GM18526 (cell line): Measurements from ENCODE around the gene NCSTN.

Experiments
- POLR2A ChIP-seq: IDR thresholded peaks from 3 replicates; pipeline ENCODE4 v1.6.1; 2011; ENCODE audit not compliant: insufficient read length; ENCODE audit errors: extremely low read depth

NCSTN gene

GRCh38 chr1:160342526-160342925 lies 657 bp upstream of the NCSTN start:
- TF ChIP-seq POLR2A: no peak

GRCh38 chr1:160344241-160344640 lies 1.1 kb downstream of the NCSTN start:
- TF ChIP-seq POLR2A: no peak

GRCh38 chr1:160344936-160345335 lies 1.8 kb downstream of the NCSTN start:
- TF ChIP-seq POLR2A: no peak

- no peak for TF ChIP-seq POLR2A
Measured at GRCh38 chr1:160346463-160346862, 3.3 kb downstream of the NCSTN start.

GRCh38 chr1:160346958-160347357 lies 3.8 kb downstream of the NCSTN start:
- TF ChIP-seq POLR2A: no peak

- no peak for TF ChIP-seq POLR2A
Measured at GRCh38 chr1:160351629-160352028, 8.4 kb downstream of the NCSTN start.

GRCh38 chr1:160352555-160352954 lies 9.4 kb downstream of the NCSTN start:
- no peak for TF ChIP-seq POLR2A

- no peak for TF ChIP-seq POLR2A
Measured at GRCh38 chr1:160353223-160353622, 10.0 kb downstream of the NCSTN start.

GRCh38 chr1:160354388-160354985 lies 11.3 kb downstream of the NCSTN start:
- TF ChIP-seq POLR2A: no peak

- TF ChIP-seq POLR2A: no peak
Measured at GRCh38 chr1:160357286-160358002, 14.3 kb downstream of the NCSTN start.

GRCh38 chr1:160358073-160358472 lies 14.9 kb downstream of the NCSTN start:
- TF ChIP-seq POLR2A: no peak

GRCh38 chr1:160359559-160360226 lies 16.5 kb downstream of the NCSTN start:
- TF ChIP-seq POLR2A: no peak

- no peak for TF ChIP-seq POLR2A
Measured at GRCh38 chr1:160360227-160360695, 17.1 kb downstream of the NCSTN start.

- no peak for TF ChIP-seq POLR2A
Measured at GRCh38 chr1:160361199-160361598, 18.0 kb downstream of the NCSTN start.

- TF ChIP-seq POLR2A: no peak
Measured at GRCh38 chr1:160361814-160362167, 18.6 kb downstream of the NCSTN start.

- TF ChIP-seq POLR2A: no peak
Measured at GRCh38 chr1:160362168-160362957, 19.2 kb downstream of the NCSTN start.

- no peak for TF ChIP-seq POLR2A
Measured at GRCh38 chr1:160363010-160363409, 19.8 kb downstream of the NCSTN start.
